ENCODE measurements around the gene MYF5.
A peak's percentile ranks its signal among the peaks of the same experiment; 100 is the strongest.

GRCh38 chr12:80763874-80764273 lies 47.2 kb downstream of the MYF5 start:
- TF ChIP-seq CTCF (IDR thresholded peaks at IDR 0.05) = peak; percentile 17 to 62 (median 51)
- TF ChIP-seq POLR2A (IDR thresholded peaks at IDR 0.05) = no peak
